Brain pericyte (primary cell): ENCODE measurements around the gene TRPM3.

Experiments used
- DNase-seq: peaks from one replicate; pipeline ENCODE4 v3.0.0-alpha.2; 2012; ENCODE audit warnings: low read depth, low spot score

TRPM3 gene

DNA sequence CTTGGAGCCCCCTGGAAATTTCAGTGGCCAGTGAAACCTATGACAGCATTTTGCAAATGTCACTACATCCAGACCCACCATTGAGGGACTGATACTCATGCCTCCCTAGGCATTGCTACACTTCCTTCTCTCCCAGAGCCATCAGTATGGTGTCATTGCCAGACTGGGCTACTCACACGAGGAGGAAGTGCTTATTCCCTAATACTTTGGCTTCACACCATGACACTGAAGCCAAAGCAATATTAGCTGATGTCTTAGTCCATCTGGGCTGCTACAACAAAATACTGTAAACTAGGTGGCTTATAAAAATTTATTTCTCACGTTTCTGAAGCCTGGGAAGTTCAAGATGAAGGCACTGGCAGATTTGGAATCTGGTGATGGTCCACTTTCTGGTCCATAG, 22.6 kb downstream of the TRPM3 start:
- DNase-seq: no peak

DNA sequence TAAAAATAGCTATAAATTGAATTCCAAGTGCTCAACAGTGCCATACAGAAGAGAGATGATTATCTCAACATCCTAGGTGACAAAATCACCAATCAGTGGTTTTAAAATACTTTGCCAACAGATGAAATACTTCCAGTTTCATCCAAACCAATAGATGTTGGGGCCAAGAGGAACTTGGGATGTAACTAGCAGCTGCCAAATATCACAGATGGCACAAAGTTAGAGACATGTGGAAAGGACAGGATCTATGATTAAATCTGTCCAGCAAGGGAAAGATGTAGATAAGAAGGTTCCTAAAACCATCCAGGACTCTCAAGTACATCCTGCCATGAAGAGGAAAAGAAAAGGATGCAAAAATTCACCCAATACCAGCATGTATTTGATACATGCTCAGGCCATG, 23.8 kb downstream of the TRPM3 start:
- DNase-seq: no peak

DNA sequence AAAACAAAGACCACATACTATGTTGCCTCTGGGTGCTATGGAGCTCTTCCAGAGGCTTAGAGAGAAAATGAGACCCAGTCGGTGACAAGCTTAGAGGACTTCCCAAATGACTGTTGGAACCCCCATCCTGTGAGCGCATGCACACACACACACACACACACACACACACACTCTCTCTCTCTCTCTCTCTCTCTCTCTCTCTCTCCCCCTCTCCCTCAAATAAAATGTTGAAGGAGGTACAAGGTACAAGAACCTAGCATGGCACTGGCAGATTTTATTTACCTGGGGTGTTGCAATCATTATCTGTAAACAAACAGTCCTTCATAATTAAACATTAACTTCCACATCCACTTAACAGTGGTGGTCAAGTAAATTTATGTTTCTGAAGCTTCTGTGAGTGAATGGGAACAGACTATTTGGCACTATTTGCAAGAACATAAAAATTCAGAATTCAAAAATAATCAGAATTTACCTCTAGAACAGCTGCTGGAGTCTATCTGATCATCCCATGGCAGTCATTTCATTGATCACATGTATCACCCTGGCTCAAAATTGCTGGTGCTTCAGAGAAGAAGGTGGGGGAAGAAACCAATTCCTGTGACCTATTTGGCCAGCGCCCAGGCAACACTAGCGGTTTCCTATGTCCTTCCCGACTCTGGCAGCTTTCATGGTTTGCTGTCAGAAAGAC, 24.9 kb downstream of the TRPM3 start:
- DNase-seq: no peak

DNA sequence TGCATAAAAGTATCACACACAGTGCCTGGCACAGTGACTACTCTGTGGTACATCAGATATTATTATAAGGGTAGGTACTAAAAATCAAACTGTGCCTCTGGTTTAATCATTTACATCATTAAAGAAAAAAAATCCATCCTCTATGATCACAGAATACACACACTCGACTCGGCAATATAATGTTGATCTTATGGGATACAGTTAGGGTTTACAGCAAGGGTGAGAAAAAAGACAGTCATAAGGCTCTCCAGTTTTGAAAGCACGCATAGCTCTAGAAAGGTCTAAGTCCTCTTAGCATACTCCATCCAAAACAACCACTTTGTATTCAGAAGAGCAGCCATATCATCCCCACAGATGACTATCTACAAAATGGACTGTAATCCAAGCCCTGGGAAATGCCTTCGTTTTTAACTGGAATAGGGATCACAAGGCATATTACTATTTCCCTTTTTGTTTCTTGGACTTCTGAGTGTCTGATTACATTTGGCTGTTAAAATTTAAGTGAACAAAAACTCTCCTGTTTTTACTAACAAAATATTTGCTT, 26.6 kb downstream of the TRPM3 start:
- DNase-seq: no peak

DNA sequence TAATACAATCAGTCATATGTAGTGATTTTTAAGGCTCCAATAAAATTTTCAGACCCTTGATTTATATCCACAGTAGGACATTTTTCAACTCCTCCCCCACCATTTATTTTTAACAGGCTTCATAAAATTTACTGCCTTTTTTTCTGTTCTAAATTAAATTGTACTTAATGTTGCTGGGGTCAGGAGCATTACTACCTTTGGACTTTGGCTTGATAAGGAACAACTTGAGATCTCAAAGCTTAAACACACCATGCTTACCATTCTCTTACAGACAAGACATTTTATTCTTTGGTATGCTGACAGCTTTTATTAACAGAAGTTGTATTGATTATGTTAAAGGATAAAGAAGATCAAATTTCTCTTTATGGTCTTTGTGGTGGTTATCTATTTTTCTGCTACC, 30.5 kb downstream of the TRPM3 start:
- no peak for DNase-seq

DNA sequence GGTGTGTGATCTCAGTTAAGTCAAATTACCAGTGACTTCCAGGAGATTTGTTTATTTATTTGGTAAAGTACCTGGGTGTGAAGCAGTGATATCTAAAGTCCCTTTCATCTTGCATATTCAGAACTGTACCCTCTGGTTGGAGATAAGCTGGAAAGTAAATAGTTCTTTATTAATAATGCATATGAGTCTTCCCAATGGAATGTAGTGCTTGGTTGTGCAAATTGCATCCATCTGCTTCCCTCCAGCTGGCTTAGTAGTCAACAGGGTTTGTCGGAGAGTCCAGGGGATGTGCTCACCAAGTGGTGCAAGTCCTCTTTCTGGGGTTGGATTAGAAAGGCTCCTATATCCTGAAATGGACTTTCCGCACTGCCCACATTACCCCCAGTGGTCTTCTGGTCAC, 42.0 kb downstream of the TRPM3 start:
- DNase-seq: no peak

DNA sequence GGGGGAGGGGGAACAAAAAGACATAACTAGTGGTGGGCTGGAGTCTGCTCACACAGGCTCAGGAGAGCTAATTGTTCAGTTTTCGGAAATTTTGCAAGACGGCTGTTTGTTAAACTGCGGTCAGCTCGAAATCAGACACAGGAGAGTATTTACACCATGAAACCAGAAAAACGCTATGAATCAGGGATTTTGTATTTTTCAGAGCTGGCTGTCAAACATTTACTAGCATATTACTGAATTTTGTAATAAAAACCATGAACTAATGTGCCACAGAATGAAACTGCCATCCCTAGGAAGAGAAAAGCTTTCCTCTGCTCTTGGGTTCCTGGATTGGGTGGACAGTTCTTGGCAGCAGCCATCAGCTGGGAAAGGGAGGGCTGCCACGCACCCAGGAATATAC, 45.3 kb downstream of the TRPM3 start:
- no peak for DNase-seq

DNA sequence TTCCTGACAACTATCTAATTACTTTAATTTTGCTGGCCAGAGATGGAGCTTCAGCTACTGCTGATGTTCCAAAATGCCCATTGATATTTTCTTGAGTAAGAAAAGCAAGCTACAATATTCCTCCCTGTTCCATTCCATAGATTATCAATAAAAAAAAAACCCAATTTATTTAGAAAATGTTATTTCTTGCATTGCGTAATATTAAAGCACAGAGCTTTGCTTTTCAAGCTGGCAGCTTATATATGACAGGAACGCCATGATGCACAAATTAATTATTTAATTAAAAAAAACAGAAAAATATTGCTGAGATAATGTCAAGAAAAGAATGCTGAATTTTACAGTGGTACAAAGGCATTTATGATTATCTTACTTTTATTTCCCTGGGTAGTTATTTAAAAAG, 47.9 kb downstream of the TRPM3 start:
- no peak for DNase-seq

DNA sequence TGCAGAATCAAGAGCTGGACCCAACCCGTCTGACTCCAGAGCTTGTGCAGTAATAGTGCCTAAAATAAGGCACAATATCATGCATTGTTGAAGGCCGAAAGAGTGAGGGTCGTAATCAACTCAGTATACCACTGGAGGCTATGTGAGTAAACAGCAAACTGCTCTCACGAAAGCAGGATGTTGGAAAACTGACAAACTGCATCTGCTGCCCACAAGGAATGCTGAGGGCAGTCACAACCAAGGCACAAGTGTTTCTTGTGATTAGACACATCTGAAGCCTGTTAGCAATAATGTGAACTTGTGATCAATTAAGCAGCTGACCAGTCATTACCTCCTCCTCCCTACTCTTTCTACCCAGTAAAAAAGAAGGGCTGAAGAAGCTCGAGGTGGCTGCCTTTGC, 48.8 kb downstream of the TRPM3 start:
- DNase-seq: no peak

DNA sequence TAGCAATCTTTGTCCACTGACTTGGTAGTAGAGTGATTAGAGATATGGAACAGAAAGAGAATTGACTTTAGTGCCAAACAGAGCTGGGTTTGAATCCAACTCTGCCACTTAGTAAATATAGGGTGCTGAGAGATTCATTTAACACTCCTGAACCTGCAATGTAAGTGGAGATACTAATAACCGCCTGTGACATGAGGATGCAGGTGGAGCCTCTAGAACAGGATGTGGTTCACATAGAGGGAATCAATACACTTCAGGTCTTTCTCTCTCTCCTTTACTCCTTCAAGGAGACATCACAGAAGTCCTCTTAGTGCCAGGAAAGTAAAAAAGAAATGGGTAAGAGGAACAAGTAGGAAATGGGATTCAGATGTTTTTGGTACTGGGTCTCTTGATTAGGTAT, 49.8 kb downstream of the TRPM3 start:
- DNase-seq: no peak

DNA sequence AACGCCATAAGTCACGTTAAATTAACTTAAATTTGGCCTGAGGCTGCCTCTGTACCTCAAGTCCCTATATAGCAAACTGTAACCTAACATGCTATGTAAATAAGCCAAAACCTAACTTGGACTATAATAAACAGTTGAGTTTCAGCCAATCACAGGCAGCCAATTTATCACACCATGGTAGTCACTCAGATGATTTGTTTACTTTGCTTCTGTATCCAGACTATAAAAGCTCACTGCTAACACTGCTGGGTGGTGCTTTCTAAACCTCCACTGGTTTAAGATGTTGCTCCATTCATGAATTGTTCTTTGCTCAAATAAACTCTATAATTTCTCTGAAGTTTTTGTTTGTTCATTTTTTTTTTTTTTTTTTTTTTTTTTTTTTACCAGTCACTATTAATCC, 62.8 kb downstream of the TRPM3 start:
- DNase-seq: no peak

DNA sequence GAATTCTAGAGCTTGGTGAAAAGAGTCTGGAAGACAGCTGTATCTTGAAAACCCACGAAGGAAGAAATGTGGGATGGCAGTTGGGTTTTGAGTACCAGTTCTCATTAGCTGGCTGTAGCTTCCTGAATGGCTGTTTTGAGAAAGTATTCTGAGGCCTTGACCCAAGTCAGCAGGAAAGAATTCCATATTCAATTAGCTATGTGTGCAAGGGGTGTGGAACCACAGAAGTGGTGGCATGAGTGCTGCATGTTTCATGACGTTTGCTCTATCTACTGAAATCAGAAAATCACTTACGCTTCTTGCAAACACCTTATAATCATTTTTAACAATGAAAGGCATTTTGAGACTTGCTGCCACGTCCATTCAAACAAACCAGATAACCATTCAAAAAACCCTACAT, 69.1 kb downstream of the TRPM3 start:
- DNase-seq: no peak

DNA sequence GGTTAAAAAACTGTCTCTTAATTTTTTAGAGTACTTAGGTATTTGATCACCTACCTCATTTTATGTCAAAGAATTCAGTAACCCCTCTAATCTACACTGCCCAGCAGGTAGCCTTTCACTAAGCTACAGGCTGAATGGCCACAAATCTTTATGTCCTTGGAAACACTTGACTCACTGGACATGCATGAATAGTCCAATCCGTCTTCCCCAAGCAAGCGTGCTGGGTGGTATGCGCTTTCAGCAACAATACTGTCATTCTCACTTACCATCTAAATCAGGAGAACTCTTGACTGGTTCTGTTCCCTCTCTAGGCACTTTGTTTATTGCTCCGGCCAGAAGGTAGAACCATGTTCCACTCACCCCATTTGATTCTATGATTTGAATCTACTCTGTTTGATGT, 73.1 kb downstream of the TRPM3 start:
- DNase-seq: no peak

DNA sequence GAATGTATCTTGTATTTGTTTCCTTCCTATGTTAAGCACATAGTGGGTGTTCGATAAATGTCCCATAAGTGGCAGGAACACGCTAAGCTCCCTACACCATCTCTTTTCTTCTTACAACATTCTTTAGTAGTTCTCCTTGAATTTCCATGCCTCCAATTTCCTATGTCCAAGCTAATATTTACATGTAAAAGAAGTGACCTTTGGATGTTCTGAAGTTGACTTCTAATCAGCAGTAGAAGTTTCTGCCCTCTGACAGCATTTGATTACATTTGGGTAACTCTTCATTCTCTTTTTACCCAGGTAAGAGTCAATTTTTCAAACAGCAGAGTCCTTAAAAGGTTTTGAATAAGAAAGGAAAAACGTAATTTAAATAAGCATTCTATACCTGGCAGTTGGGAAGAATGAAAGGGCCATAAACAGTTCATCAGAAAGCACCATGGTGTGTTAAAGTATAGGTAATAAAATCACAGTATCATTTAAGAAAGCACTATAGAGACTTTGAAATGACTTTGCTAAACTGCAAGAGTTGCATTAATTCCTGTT, 78.9 kb downstream of the TRPM3 start:
- DNase-seq: no peak

DNA sequence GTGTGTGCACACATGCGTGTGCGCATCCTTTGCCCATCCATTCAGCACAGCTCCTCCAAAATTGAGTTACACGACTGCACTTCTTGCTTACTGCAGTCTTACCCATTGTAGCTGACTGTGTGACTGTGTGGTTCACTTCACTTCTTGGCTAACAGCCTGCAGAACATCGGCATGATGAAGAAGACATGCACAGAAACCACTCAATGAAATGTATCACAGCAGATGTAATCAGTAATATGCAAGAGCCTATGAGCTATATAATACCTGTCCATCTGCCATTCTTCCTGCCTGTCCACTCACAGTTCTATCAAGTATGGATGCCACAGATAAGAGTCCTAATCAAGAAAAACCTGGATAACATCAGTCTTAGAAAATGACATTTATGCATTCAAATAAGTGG, 83.9 kb downstream of the TRPM3 start:
- DNase-seq: no peak

DNA sequence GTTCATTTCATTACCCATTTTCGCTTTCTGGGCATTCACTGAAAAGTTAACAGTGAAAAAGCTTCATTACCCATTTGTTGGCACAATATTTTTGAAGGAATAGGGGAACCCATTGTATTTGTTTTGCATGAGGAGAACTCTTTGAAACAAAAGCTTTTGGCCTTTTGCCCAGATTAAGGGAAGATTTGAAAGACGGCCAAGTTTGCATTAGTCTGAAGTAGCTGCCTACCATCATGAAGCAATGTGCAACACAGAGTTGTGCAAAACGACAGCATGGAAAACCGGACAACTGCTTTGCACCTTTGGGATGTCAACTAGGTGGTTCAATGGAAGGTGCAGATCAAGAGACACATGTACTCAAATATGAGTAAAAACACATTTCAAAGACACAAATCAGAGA, 84.9 kb downstream of the TRPM3 start:
- no peak for DNase-seq

DNA sequence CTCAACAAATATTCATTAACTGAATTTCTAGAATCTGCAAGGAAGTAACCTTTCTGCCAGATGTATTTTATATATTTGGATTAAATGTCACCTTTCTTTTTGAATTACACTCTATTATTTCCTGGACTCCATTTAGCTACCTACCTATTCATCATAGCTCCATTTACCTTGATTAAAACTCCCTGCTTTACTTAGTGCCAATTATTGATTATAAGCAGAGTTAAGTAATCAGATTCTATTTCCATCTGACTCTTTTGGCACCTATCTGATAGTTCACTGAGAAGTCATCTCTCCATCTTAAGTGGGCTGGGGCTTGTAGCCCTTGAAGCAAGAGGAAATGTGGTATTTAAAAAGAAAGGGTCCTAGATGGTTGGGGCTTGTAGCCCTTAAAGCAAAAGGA, 88.6 kb downstream of the TRPM3 start:
- DNase-seq: no peak

DNA sequence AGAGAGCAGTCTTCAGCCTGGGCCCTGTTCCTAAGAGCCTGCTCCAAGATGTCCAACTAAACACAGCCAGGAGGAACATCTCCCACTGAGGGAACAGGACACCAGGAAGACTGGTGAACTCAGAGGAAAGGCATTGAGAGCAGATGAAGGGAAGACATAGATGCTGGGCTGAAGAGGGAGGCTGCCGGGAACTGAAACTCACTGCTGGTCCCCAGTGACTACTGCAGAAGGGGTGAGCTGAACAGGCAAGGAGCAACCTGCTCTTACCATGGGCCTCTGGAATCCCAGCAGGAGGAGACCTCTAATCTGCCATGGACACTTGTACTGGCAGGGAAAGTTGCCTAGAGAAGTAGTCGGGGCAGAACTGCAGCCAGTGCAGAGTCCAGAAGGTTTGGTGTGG, 95.7 kb downstream of the TRPM3 start:
- DNase-seq: no peak

DNA sequence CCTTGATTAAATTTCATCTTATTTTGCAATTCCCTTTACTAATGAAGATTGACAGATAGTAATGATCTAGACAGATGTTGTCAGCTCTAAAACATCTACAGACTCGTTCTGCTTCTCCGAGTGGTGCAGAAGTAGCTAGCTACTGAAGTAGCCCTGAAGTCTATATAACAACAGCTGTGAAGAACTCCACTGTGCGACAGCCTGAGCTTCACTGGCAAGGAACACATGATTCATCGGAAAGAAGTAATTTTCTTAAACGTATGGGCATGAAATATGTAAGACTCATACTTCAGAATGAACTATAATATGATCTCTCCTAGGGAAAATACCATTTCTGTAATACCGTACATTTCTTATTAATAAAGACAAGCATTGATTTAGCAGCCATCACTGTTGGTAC, 96.2 kb downstream of the TRPM3 start:
- no peak for DNase-seq

DNA sequence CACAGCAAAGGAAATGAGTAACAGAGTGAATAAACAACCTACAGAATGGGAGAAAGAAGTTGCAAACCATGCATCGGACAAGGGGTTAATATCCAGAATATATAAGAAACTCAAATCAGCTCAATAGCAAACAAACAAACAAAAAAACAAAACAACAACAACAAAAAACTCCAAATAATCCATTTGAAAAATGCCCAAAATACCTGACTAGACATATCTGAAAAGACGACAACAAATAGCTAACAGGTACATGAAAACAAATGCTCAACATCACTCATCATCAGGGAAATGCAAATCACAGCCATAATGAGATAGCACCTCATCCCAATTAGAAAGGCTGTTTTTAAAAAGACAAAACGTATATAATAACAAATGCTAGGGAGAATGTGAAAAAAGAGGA, 111.2 kb downstream of the TRPM3 start:
- DNase-seq: no peak

DNA sequence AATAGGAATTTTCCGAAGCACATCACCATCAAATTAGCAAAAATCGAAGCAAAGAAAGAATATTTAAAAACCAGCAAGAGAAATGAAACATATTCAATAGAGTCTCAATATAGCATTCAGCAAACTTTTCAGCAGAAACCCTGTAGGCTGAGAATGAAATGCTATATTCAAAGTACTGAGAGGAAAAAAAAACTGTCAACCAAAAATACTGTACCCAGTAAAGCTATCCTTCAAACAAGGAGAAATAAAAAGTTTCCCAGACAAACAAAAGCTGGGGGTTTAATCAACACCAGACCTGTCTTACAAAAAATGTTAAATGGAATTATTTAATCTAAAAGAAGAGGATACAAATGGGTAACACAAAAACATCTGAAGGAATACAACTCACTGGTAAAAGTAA, 116.0 kb downstream of the TRPM3 start:
- no peak for DNase-seq

DNA sequence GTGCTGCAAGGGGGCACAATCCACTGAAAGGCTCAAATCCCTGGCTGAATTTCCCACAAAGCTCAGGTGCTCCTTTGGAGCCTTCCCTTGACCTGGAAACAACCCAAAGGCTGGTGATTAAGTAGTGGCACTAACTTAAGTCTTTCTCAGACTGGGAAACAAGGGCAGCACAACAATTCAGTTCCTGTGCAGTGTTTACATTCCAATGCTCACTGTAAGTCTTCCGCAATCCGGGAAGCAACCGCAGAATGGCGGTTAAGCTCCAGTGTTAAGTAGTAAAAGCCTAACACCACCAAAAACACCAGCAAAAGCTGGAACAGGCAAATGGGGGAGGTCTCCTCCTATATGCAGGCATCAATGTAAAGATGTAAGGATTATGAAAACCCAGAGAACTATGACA, 117.2 kb downstream of the TRPM3 start:
- DNase-seq: no peak

DNA sequence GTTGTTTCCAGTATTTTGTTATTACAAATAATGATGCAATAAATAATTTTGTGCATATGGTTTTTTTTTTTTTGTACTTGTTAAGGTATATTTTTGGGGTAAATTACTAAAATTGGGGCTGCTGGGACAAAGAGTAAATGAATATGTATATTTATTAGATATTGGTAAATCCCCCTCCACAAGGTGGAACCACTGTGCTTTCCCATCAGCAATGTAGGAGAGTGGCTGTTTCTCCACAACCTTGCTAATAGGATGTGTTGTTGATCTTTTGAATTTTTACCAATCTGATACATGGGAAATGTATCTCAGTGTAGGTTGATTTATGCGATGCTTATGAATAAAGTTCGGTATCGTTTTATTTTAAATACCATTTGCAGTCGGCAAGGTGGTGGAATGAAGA, 118.1 kb downstream of the TRPM3 start:
- no peak for DNase-seq
